EL (cell line): ENCODE data around the gene VPS26C.

Experiments
- DNase-seq: peaks from one replicate; pipeline ENCODE4 v3.0.0-alpha.2; 2016

The VPS26C gene

DNA sequence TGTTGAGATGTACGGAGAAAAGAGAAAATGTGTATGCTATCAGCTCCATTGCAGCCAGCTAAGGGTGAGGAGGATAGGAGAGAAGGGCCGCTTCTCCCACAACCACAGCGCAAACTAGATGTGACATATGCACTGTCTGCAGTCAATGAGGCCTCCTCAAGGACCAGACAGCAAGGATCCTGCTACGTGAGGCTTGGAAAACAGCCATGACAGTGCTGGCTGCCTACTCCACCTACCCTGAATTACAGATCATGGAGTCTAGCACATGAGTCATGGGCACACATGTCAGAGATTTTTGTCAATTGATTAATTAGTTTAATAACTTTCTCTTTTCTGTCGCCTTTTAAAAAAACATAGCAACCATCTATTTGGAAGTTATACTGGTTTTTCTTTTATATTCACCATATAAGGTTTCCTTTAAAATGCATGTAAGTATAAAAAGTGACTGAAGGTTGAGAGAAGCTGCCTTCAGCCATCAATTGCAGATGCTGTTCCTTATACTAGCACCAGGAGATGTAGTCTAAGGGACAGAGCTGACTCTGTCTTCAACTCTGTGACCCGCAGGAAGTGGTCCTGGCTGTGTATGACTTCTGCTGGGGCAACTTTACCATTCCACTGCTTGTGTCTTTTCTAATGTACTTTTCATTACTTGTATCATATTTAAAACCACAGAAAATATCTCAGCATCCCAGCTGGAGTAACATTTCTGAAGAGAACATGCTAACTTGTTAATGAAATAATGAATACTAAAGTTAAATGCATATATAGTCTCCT is 3.1 kb downstream of the VPS26C start:
- DNase-seq: peak; percentile 29

DNA sequence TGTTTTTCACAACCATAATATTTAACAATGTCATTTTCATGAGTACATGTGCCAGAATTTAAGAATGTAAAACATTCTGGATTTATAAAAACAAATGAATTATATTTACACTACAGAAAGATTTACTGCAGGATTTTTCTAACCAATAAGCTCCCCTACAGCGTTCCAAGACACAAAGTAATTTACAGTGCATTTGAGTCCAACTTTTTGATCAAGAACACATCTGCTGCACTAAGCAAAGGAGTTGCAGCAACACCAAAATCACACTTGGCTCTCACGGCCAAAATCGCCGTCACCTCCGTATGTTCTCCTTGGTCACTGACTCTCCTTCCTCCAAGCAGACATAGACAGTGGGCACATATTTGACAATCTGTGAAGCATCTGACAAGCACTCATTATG is 7.7 kb downstream of the VPS26C start:
- no peak for DNase-seq

DNA sequence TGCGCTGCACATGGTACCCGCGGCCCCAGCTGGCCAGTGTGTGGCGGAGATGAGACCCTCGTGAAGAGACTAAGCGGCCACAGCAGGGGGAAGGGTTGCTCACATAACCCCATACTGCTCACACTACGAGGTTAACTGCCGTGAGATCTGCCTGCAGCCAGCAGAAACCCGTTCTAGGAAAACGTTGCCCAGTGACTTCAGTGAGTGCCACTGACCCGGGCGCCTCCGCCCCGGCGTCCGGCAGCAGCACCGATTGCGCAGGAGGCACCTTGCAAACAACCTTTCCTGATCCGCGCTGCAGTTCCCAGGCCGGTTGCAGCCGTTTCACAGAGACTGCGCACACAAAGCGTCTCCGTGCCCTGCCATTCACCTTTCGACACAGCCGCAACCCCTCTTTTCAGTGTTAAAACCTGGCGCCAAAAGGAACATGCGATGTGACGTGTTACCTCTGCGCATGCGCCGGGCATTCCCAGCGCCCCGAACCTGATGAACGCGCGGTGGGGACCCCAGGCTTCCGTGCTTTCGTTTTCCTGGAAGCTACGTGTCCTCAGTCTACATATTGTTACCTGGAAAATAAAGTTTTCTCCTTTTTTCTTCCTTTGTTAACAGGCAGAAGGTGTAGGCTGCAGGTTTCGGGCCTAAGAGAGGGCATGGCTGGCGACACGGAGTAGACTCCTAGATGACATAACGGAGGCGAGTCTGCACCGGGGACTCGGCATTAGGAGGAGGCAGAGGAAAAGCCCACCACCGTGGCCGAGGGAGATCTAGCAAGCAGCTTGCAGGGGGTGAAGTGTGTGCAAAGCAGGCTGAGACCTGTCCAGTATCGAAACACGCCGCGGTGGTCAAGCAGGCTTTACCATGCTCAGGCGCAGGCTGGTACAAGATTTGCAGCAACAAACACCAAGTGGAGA is 8.9 kb downstream of the VPS26C start:
- DNase-seq: peak; percentile 74

DNA sequence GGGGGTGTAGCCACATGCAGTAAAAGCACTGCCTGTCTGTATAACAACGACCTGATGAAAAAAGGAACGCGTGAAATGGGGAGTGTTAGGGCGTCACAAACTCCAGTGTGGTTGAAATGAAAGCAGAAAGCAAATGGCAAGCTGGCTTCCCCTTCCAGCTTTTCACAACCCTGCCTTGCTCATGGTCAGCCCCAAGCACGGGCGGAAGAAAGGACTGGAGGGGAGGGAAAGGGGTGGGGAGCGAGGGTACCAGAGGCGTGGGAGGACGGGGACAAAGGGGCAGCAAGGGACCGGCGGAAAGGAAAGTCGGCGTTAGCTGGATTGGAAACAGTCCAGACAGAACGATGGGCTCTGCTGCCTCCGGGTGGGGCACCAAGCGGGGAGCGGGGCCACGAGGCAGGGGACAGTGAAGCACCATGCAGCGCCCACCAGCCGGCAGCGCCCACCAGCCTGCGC is 9.6 kb downstream of the VPS26C start:
- DNase-seq: peak; percentile 50

DNA sequence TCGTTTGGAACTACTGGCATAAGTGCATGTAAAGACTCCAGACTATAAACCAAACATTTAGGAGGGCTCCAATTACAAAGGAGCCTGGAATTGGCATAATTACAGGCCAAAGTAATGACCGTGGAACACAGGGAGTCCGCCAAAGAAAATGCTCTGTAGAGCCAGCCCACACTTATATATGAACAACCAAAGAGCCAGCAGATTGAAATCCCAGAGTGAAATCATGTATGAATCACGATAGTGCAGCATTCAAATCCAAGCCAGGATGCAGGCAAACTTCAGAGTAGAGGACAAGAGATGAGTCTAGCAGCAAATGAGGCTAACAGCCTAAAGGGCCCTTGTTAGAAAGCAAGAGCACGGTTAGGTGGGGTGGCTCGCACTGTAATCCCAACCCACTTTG is 13.1 kb downstream of the VPS26C start:
- no peak for DNase-seq

DNA sequence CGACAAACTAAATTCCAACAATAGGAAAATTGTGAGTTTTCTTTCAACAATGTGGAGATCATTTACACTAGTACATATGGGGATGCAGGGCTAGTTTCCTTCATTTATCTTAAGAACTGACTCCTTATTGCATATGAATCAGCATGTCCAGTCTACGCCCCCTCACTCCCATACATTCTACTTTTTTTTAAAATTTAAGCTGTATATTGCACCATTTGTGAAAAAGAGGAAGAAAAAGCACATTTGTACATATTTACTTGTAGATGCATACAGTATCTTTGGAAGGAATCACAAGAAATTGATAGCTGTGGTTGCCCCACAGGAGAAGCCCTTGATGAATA is 15.9 kb downstream of the VPS26C start:
- no peak for DNase-seq

DNA sequence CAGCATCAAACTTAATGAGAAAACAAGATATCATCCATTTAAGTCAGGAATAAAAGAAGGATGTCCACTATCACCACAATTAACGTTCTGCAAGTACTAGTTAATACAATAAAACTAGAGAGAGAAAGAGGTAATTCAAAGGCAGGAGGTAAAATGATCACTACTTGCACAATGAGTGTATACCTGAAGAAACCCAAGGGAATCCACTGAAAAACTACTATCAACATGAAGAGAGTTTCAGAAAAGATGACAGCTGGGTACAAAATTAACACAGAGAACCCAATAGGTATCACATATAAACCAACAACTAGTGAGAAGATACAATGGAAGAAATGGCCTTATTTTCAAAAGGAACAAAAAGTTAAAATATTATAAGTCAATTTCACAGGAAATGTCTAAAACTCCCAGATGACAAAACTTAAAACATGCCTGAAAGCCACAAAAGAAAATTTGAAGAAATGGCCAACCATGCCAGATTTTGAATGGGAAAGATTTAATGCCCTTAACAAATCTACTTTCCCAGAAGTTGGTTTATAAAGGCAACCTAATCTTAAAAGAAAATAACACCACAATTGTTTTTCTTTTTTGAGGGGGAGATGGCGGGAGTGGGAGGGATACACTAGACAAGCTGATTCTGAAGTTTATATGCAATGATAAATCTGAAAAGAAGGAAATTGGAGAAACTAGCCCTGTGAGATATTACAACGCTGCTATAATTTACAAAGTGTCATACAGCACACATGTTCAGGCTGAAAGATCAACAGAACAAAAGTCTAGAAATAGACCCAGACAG is 17.8 kb downstream of the VPS26C start:
- DNase-seq: no peak

DNA sequence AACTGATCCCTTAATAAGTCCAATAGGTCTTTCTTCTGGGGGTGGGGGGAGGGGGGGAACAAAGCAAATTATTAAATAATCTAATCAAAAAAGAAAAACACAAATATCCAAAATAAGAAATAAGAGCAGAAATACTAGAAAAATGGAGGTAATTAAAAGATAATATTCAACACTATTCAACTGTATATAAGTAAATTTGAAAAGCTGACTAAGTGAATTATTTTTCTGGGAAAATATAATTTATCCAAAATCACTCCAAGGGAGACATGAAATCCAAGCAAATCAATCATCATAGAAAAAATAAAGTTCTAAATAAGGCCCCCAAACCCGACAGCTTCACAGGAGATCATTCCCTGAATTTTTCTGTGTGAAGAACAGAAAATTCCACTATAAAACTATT is 18.8 kb downstream of the VPS26C start:
- no peak for DNase-seq

DNA sequence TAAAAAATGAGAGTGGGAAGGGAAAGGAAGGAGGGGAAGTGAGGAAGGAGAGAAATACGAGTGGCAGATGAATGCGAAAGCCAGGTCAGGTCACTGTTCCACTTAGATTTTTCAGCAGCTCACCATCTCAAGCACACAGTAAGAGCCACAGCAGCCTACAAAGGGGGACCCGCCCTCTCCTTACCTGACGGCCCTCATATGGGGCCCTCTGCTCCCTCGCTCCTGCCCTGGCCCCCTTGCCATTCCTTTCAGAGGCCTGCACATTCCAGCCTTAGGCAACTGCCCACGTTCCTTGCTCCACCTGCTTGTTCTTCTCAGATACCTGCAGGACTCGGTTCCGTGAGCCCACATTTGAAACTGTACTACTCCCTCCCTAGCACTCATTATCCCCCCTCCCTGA is 22.0 kb downstream of the VPS26C start:
- no peak for DNase-seq

DNA sequence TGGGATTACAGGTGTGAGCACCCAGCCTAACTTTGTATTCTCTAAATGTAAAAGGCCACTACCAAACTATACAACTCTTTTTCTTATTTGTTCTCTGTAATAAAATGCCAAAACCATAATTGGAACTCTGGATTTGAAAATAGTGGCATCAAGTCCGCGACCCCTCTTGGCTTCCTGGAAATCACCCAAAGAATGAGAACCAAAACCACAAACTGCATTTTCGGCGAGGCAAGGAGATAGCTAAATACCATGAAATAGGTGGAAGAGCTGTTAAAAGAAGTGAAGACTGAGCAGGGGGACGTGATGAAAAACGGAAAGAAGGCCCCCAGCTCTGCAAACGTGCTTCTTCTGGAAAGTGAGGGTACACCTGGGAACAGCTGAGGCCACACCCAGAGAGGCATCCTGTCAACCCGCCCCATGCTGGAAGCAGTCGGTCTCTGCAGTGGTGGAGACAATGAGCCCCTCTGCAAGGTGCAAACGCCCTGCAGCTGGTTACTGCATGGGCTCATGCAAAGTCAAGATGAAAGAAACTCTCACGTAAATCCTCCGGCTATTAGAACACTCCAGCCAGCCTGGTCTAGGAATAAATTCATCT is 22.5 kb downstream of the VPS26C start:
- DNase-seq: no peak

DNA sequence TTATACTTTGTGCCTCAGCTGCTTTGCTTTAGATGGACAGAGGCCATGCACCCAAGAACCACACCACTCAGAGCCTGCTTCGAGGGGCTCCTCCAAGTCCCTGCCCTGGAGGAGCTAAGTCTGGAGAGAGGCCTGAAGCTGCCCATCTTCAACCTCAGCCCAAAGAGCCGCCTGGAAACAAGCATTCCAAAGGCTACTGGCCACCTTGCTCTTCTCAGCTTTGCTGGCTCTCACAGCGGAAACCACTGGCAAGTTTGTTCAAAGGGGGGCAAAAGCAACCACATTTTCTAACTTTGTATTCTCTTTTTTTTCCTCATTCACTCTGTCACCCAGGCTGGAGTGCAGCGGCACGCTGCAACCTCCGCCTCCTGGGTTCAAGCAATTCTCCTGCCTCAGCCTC is 23.2 kb downstream of the VPS26C start:
- DNase-seq: no peak

DNA sequence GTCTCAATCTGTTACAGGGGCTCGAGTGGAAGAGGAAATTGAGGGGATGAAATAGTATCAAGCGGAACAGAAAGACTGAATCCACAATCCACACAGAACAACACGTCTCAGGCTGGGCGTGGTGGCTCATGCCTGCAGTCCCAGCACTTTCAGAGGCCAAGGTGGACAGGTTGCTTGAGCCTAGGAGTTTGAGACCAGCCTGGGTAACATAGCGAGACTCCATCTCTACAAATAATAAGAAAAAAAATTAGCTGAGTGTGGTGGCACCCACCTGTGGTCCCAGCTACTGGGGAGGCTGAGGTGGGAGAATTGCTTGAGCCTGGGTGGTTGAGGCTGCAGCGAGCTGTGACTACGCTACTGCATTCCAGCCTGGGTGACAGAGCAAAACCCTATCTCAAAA is 25.7 kb downstream of the VPS26C start:
- no peak for DNase-seq

DNA sequence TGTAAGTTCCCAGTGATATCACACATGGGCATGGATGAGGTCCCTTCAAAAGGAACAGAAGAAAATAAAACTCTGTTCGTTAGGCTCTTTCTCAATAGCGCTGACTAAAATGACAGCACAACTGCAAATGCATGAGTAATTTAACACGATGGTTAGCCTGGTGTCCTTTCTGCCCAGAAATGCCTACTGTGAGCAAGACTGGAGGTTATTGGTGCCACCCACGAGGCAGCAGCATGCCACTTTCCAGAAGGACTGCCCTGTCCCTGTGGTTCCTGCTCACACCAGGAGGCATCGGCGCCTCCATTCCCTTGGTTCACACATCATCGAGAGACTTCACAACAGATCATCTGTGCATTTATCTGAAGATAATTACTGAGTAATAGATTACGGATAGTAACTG is 26.2 kb downstream of the VPS26C start:
- no peak for DNase-seq

DNA sequence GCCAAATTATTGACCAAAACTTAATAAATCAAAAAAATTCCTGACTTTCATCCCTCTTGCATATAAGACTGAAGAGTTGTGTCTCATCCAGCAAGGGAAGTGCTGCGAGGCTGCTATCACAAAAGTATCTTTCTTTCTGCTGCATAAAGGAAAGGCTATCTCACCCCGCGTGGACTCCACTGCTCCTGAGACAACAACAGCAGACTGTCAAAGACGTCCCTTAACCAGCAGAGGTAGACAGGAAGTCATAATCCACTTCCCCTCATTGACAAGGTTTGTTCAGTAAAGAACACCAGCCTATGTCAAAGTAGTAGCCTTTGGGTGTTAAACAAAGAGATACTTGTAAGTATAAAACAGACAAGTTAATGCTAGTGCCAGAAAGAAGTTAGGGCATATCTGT is 29.4 kb downstream of the VPS26C start:
- DNase-seq: no peak

DNA sequence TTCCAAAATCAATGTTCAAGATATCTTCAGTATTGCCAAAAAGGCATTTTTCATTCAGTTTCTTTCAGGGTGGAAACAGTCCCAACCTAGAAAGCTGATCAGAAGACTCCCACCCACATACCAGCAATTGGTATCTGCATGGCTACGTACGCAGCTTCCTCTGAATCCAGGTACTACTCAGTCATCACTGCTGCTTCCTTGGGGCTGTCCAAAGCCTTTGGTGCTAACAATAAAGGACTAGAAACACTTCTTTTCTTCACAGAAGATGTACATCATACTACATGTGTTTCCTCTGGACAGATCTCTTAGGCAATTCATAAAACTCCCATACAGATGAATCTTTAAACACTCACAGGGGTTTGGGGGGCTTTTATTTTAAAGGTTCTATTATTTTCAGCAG is 29.8 kb downstream of the VPS26C start:
- DNase-seq: no peak

DNA sequence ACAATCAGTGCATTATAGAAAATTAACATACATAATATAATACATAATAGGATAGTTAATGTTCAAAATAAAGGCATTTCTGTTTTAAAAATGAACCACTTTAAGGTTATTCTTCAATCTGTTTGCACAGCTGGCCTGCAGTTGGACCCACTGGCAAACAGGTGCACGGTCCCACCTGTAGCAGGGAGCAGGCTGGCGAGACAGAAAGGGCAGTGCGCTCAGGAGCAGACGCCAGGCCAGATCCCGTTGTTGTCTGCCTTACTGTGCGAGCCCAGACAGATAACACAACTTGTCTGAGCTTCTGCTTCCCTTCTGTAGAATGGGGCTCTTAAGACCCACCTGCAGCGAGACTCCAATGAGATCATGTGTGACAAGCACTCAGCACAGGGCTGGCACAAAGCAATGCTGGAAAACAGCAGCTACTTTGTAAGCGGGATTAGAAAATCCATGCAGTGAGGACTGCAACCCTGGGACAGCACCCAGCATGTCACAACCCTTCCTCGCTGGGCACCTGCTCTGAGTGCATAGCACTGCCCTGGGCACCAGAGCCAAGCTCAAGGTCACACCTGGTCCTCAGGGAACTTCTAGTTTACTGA is 33.5 kb downstream of the VPS26C start:
- DNase-seq: no peak

DNA sequence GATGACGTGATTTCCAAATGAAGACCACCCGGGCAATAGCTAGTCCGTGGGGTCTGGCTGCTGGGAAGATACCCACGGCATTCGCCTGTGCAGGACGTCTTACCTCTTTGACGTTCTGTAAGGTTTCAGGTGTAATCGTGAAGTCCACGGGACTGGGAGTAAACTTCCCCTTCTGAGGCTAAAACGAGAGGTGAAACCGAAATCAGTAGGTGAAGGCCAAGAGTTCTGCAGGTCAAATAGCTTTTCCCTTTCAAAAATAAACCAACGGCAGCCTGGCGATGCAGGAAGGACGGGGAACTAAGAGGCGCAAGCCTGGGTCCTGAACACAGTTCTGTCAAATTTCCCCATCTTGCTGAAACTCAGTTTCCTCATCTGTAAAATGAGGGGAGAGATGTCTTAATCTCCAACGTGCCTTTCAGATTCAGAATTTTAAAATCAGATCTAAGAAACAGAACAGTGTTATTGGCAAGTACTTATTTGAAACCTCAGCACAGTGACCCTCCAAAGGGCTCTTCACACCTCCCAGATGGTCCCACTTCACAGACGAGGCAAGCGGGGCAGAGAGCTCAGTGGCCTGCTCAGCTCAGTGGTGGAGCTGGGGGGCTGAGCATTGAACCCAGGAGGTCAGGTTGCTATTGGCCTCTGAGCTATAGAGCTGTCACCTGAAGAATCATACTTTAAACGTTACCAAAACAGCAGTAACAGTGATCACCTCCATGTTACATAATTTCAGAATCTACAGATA is 34.7 kb downstream of the VPS26C start:
- DNase-seq: no peak

DNA sequence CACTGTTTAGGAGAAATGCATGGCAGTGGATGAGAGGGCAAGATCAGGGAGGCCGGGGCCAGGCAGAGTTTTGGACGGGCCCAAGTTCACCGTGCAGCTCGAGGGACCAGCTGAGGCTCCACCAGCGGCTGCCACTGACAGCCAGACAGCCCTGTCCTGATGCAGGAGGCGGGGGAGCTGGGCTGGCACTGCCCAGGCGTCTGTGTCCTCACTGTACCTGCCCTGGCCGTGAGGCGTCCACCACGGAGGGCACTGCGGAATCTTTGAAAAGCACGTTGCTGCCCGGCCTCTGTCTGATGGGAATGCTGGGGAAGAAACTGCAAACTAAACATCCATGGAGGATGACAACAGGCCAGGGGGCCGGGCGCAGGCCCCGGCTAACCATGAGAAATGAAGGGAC is 35.5 kb downstream of the VPS26C start:
- DNase-seq: no peak

DNA sequence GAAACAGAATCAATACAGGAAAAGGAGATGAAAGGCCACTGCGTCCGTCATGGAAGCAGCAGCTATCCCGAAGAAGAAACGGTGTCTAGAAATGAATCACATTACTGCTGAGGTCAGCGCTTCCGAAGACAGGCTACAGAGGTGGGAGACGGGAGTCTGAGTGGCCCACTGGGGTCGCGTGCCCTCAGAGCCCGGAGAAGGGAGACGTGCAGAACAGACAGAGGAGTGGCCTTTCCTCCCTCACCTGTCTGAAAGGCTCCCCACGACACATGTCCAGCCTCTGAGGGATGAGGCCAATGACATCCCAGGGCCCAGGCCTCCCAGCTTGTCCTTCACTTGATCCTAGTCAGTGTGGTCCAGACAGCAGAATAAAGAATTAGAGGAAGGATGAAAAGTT is 35.9 kb downstream of the VPS26C start:
- no peak for DNase-seq

DNA sequence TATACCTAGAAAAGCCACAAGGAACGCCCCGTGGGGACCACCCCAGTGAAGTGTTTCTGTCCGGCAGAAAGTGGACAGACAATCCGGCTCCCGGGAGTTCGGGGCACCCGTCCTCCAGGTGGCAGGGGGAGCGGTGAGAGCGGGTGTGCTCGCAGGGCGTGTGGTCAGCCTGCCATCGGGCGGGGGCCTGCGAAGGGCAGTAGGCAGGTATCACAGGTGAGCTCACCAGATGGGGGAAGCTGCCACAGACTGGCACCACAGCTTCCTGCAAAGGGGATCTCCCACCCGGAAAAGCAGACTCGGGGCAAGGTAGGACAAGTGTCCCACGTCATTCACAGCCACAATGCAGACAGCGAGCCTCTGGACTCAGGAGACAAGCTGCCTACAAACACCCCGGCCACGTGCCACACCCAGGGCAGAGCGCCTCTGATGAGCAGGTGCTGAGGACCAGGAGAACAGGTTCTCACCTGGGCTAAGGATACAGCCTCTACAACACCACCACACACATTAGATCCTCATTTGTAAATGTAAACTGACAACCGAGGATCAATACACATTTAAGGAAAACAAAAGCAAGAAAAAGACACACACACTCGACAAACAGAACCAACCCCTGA is 36.4 kb downstream of the VPS26C start:
- no peak for DNase-seq

DNA sequence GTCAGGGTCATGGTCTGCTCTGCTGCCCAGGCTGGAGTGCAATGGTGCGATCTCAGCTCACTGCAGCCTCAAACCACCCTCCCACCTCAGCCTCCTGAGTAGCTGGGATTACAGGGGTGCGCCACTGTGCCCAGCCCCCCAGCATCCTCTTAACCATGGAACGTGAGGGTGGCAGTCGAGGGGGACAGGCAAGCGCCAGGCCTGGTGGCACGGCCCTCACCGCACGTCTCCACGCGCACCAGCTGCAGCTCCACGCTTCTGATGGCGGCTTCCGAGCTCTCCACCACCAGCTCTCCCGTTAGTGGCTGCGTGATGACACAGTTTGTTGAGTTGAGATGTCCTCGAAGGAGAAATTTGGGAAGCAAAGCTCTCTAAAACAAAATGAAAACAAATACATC is 39.1 kb downstream of the VPS26C start:
- no peak for DNase-seq
